IMR-90 (cell line): ENCODE results near the gene COL4A2. TPM values are rescaled to one million over a fixed set of nuclear protein-coding genes. Genes with fewer than 3 reads are reported as not detected.

Source experiments
- ATAC-seq: fragments of 200-7000 bp; cut with Tn5 transposase; 2 replicates; pipeline ENCODE4 v1.9.1; 2020; ENCODE audit warnings: low read depth, mild to moderate bottlenecking, moderate library complexity
- BruUV-seq: library from RNA; stranded (reverse); fragments of 400-500 nt; replicated peaks from 2 replicates; lab custom pipeline; 2021; lab: Mats Ljungman, UMichigan
- CTCF ChIA-PET: fragments of 300-600 bp; formaldehyde crosslinking; extraction: SDS; loops from one replicate; lab custom pipeline; 2021; ENCODE audit warnings: antibody characterized with exemption; lab: Yijun Ruan, JAX
- POLR2A ChIA-PET: fragments of 300-600 bp; sonication (Branson Sonifier 250); formaldehyde crosslinking; loops from one replicate; lab custom pipeline; 2022; ENCODE audit warnings: antibody characterized with exemption; ENCODE audit not compliant: unreplicated experiment; lab: Charles Lee
- DNase-seq: peaks from one replicate; pipeline ENCODE4 v3.0.0; 2013
- H2AFZ ChIP-seq: replicated peaks from 2 replicates; pipeline ENCODE3; 2013; ENCODE audit warnings: low read length, mild to moderate bottlenecking; ENCODE audit not compliant: poor library complexity
- H2AK5ac ChIP-seq: 2 replicates; pipeline ENCODE4 v1.6.1; 2013; ENCODE audit warnings: low read depth, low read length, inconsistent platforms
- H2AK9ac ChIP-seq: replicated peaks from 2 replicates; pipeline ENCODE3; 2013; ENCODE audit warnings: mild to moderate bottlenecking, low read depth, low read length, moderate library complexity; ENCODE audit not compliant: poor library complexity
- H2BK120ac ChIP-seq: 2 replicates; pipeline ENCODE4 v1.6.1; 2013; ENCODE audit warnings: low read depth, low read length, inconsistent platforms
- H2BK15ac ChIP-seq: 3 replicates; pipeline ENCODE4 v1.6.1; 2013; ENCODE audit warnings: low read depth, low read length, inconsistent platforms
- H2BK20ac ChIP-seq: 2 replicates; pipeline ENCODE4 v1.6.1; 2013; ENCODE audit warnings: low read depth, mild to moderate bottlenecking, inconsistent platforms, low read length, moderate library complexity
- H2BK5ac ChIP-seq: 2 replicates; pipeline ENCODE4 v1.6.1; 2013; ENCODE audit warnings: mild to moderate bottlenecking, low read depth, low read length, inconsistent platforms; ENCODE audit not compliant: poor library complexity, severe bottlenecking
- H3K14ac ChIP-seq: replicated peaks from 2 replicates; pipeline ENCODE4 v1.6.1; 2013; ENCODE audit warnings: low read depth, low read length, inconsistent platforms
- H3K18ac ChIP-seq: 2 replicates; pipeline ENCODE4 v1.6.1; 2013; ENCODE audit warnings: low read depth, low read length, control low read depth
- H3K23ac ChIP-seq: 2 replicates; pipeline ENCODE4 v1.6.1; 2013; ENCODE audit warnings: low read depth, low read length, inconsistent platforms
- H3K27ac ChIP-seq: 2 replicates; pipeline ENCODE4 v1.5.1; 2013; ENCODE audit warnings: mild to moderate bottlenecking, control low read depth, low read length; ENCODE audit not compliant: insufficient read depth
- H3K27me3 ChIP-seq: 2 replicates; pipeline ENCODE4 v1.6.1; 2013; ENCODE audit warnings: low read length; ENCODE audit not compliant: control insufficient read depth, insufficient read depth
- H3K36me3 ChIP-seq: 2 replicates; pipeline ENCODE4 v1.6.1; 2013; ENCODE audit warnings: low read length, mixed read lengths; ENCODE audit not compliant: control insufficient read depth, insufficient read depth
- H3K4ac ChIP-seq: 2 replicates; pipeline ENCODE4 v1.6.1; 2013; ENCODE audit warnings: low read depth, low read length, inconsistent platforms
- H3K4me1 ChIP-seq: 2 replicates; pipeline ENCODE4 v1.6.1; 2013; ENCODE audit warnings: low read length, mixed read lengths; ENCODE audit not compliant: control insufficient read depth, insufficient read depth
- H3K4me2 ChIP-seq: 2 replicates; pipeline ENCODE4 v1.6.1; 2013; ENCODE audit warnings: low read depth, mild to moderate bottlenecking, control low read depth, low read length, moderate library complexity
- H3K4me3 ChIP-seq: 2 replicates; pipeline ENCODE4 v1.5.1; 2013; ENCODE audit warnings: low read depth, mild to moderate bottlenecking, control low read depth, low read length, moderate library complexity; ENCODE audit not compliant: insufficient read depth
- H3K56ac ChIP-seq: 2 replicates; pipeline ENCODE4 v1.6.1; 2013; ENCODE audit warnings: low read length, inconsistent platforms; ENCODE audit not compliant: insufficient read depth; ENCODE audit errors: extremely low read depth
- H3K79me1 ChIP-seq, 2 experiments: 2 replicates each; pipeline ENCODE4 v1.6.1; 2013; ENCODE audit warnings: low read length in 2 of 2, inconsistent platforms in 1 of 2, low read depth in 1 of 2
- H3K9ac ChIP-seq: 2 replicates; pipeline ENCODE4 v1.6.1; 2013; ENCODE audit warnings: low read depth, low read length, control low read depth
- H3K9me1 ChIP-seq: 2 replicates; pipeline ENCODE4 v1.6.1; 2013; ENCODE audit warnings: low read length, inconsistent platforms; ENCODE audit not compliant: insufficient read depth
- H3K9me3 ChIP-seq: 2 replicates; pipeline ENCODE4 v1.6.1; 2013; ENCODE audit warnings: low read length; ENCODE audit not compliant: control insufficient read depth, insufficient read depth
- H4K20me1 ChIP-seq: 2 replicates; pipeline ENCODE4 v1.6.1; 2013; ENCODE audit warnings: low read length, inconsistent platforms; ENCODE audit not compliant: insufficient read depth
- H4K5ac ChIP-seq: 2 replicates; pipeline ENCODE4 v1.6.1; 2013; ENCODE audit warnings: mild to moderate bottlenecking, low read depth, low read length, control low read depth
- H4K8ac ChIP-seq, 2 experiments: 2 replicates each; pipeline ENCODE4 v1.6.1; 2013; ENCODE audit warnings: low read depth in 2 of 2, low read length in 2 of 2, control low read depth in 1 of 2, inconsistent platforms in 1 of 2
- H4K91ac ChIP-seq: 2 replicates; pipeline ENCODE4 v1.6.1; 2013; ENCODE audit warnings: low read depth, low read length, inconsistent platforms; ENCODE audit not compliant: insufficient read depth
- ELK1 ChIP-seq: fragments of 150-350 bp; IDR thresholded peaks from 2 replicates; pipeline ENCODE4 v1.6.1; 2016; ENCODE audit warnings: low read depth, mild to moderate bottlenecking, low read length, moderate library complexity, borderline replicate concordance
- FOS ChIP-seq: fragments of 150-350 bp; IDR thresholded peaks from 2 replicates; pipeline ENCODE4 v1.6.1; 2016; ENCODE audit warnings: low read depth, low read length
- MXI1 ChIP-seq: IDR thresholded peaks from 2 replicates; pipeline ENCODE4 v1.6.1; 2012; ENCODE audit warnings: low read depth, mild to moderate bottlenecking, low read length, moderate library complexity, borderline replicate concordance
- POLR2A ChIP-seq: IDR thresholded peaks from 2 replicates; pipeline ENCODE4 v1.6.1; 2012; ENCODE audit warnings: mild to moderate bottlenecking, low read depth, low read length
- RCOR1 ChIP-seq: IDR thresholded peaks from 2 replicates; pipeline ENCODE4 v1.6.1; 2012; ENCODE audit warnings: mild to moderate bottlenecking, low read length, improper control_type of control experiment; ENCODE audit not compliant: insufficient replicate concordance
- WGBS, 2 experiments: methylation state at CpG; one replicate each; pipeline versions ENCODE4 v1.1.5 to v1.1.7; 2013; ENCODE audit warnings: missing lambda C conversion rate in 2 of 2; ENCODE audit not compliant: insufficient read length in 1 of 2; ENCODE audit errors: extremely low coverage in 2 of 2; 5-methylcytosine and 5-hydroxymethylcytosine counted together
- dilution Hi-C: fragments of 300-500 bp; cut with HindIII; formaldehyde crosslinking; loops from one replicate; pipeline ENCODE4 v1.14.3; 2018; ENCODE audit warnings: low sequenced_read_pairs; ENCODE audit not compliant: unreplicated experiment
- in situ Hi-C: fragments of 300-500 bp; cut with MboI; formaldehyde crosslinking; loops from 3 replicates; pipeline ENCODE4 v1.14.3; 2019; ENCODE audit warnings: low sequenced_read_pairs, inconsistent platforms, mixed read lengths
- intact Hi-C: fragments of 100-400 bp; cut with micrococcal nuclease; formaldehyde crosslinking; loops from 2 replicates; pipeline ENCODE4 v1.10.0; 2022
- polyA plus RNA-seq, 3 experiments: library from polyadenylated mRNA; depleted of rRNA; stranded (reverse); fragments of >200 nt; gene quantifications; 2 replicates each; pipeline ENCODE4 v1.2.3, GENCODE V29; 2012; ENCODE audit warnings: low replicate concordance in 1 of 3
- total RNA-seq: library from RNA; depleted of rRNA; stranded (reverse); fragments of >200 nt; gene quantifications from 2 replicates; pipeline ENCODE4 v1.2.3, GENCODE V29; 2012

The COL4A2 gene
- total and polyA plus RNA-seq, 2 of the 4 experiments (the other 2 are of a cell fraction), result 90.7 to 457 TPM

GRCh38 chr13:110443622-110444225 lies 136.6 kb downstream of the COL4A2 start:
- CTCF ChIA-PET, result interaction anchor here (0.6 to 1.2 kb wide), 4 partner anchors 95 to 222 kb away, joined by 3 read pairs; no protein-coding TSS in a partner anchor
- peak overlapping the region; percentile 45 for H3K27ac ChIP-seq

More at GRCh38 chr13:110443622-110444225, 136.6 kb downstream of the COL4A2 start:
- 0 out of 3 replicates have a peak overlapping the region, but pooled peaks have one; percentile 15 for H2BK15ac ChIP-seq
- H3K9ac ChIP-seq, result no peak overlapping the region
- H2AK9ac ChIP-seq, result peak overlapping the region; percentile 43
- in situ Hi-C loops (no loop called here), intact Hi-C loops (no loop called here), dilution Hi-C loops (no loop called here)
- peaks cover 27% of the 10 kb centered on the region for H3K4me1 ChIP-seq
- peak overlapping the region; percentile 83 for H2AK5ac ChIP-seq
- no peak overlapping the region for H3K4me3 ChIP-seq
- POLR2A ChIA-PET, result no interaction called here
- peaks cover 75% of the 10 kb centered on the region for H3K36me3 ChIP-seq
- H3K79me1 ChIP-seq, result peaks cover 12 to 59% of the 10 kb centered on the region in 2 experiments; a peak in 2 of 4 replicates
- H3K18ac ChIP-seq, result no peak overlapping the region
- H2BK20ac ChIP-seq, result no peak overlapping the region
- 94% methylated on average over 10 of the region's 12 CpGs; no CpG with 5 or more reads in 1 of the 2 experiments for WGBS, 2 experiments
- peaks cover 44% of the 10 kb centered on the region for H3K9me1 ChIP-seq
- no peak for TF ChIP-seq MXI1
- TF ChIP-seq RCOR1, result no peak
- no peak for TF ChIP-seq ELK1
- no peak for TF ChIP-seq POLR2A
- TF ChIP-seq FOS, result no peak
- no TSS peak for BruUV-seq
- H4K91ac ChIP-seq, result no peak overlapping the region; the same call in none of the 2 replicates
- no peak overlapping the region for H3K4me2 ChIP-seq
- H3K23ac ChIP-seq, result no peak overlapping the region
- peak overlapping the region; percentile 41 for H3K14ac ChIP-seq
- peaks cover 6% of the 10 kb centered on the region; the same call in 1 of the 2 replicates for H4K20me1 ChIP-seq
- 0 out of 2 replicates have a peak overlapping the region, but pooled peaks have one; percentile 12 for H2BK120ac ChIP-seq
- 0 out of 4 replicates have a peak overlapping the region, but pooled peaks of 1 of the 2 experiments have one; percentile 18 for H4K8ac ChIP-seq
- H2BK5ac ChIP-seq, result peak overlapping the region; percentile 31
- H4K5ac ChIP-seq, result no peak overlapping the region
- ATAC-seq (no peak; the same call in 1 of the 2 replicates), DNase-seq (no peak)
- H3K9me3 ChIP-seq, result no peaks in the 10 kb centered on the region
- peak overlapping the region; percentile 9 for H3K4ac ChIP-seq
- H2AFZ ChIP-seq, result no peak overlapping the region
- no peaks in the 10 kb centered on the region for H3K27me3 ChIP-seq
- H3K56ac ChIP-seq, result no peak overlapping the region
